ENCODE measurements around the gene AR. TPM values are rescaled to one million over a fixed set of nuclear protein-coding genes. Genes with fewer than 3 reads are reported as not detected.

AR gene
- total and polyA plus RNA-seq, 2 of the 8 experiments (the other 6 are each of a cell fraction or from before 2014, with no cell fraction given) = 7.1 to 10.7 TPM

- FAIRE-seq (no peak), DNase-seq (ENCODE audit: low read depth in 1 of 2, low spot score in 2 of 2) (no peak)
- Histone ChIP-seq H2BK12ac (ENCODE audit: low read depth, low read length) (no peak overlapping the region), H3K56ac (replicated peaks; ENCODE audit: insufficient read length, low read depth, low read length) (no peak overlapping the region), H3K18ac (ENCODE audit: extremely low read depth, low read length) (no peak overlapping the region), H3K23ac (ENCODE audit: insufficient read length) (no peak overlapping the region), H4K20me1 (replicated peaks in 1 of 2; ENCODE audit: control insufficient read depth in 1 of 2, insufficient read depth in 2 of 2, low read length in 2 of 2) (no peaks in the 10 kb centered on the region), H4K8ac (ENCODE audit: extremely low read depth, insufficient read depth, low read length) (no peak overlapping the region), H3K4me3 (ENCODE audit: extremely low read depth in 1 of 4, insufficient read depth in 2 of 4, low read depth in 3 of 4, low read length in 4 of 4) (no peak overlapping the region), H3K27me3 (replicated peaks in 1 of 4; ENCODE audit: control insufficient read depth in 3 of 4, extremely low read depth in 1 of 4, insufficient read depth in 3 of 4, low read length in 3 of 4) (no peaks in the 10 kb centered on the region), H4K5ac (ENCODE audit: insufficient read length, low read depth, low read length) (no peak overlapping the region), H3K4me2 (ENCODE audit: insufficient read depth in 1 of 2, low read depth in 2 of 2, low read length in 2 of 2) (no peak overlapping the region), H3K79me1 (ENCODE audit: low read depth, low read length) (no peaks in the 10 kb centered on the region), H3K27ac (ENCODE audit: low read depth, low read length) (no peak overlapping the region), H3K14ac (ENCODE audit: insufficient read length) (no peak overlapping the region), H3K36me3 (ENCODE audit: control insufficient read depth in 2 of 4, insufficient read depth in 4 of 4, low read length in 3 of 4) (no peaks in the 10 kb centered on the region), H3K79me2 (ENCODE audit: control insufficient read depth in 1 of 2, insufficient read depth in 2 of 2, low read length in 2 of 2) (no peaks in the 10 kb centered on the region), H2BK15ac (ENCODE audit: low read length) (no peak overlapping the region), H2BK120ac (replicated peaks; ENCODE audit: low read depth, low read length) (no peak overlapping the region), H2BK20ac (ENCODE audit: low read length) (no peak overlapping the region), H3K9me3 (ENCODE audit: insufficient read depth in 2 of 2, low read depth in 1 of 2, low read length in 1 of 2) (no peaks in the 10 kb centered on the region), H3K9ac (replicated peaks in 1 of 4; ENCODE audit: extremely low read depth in 1 of 4, low read depth in 3 of 4, low read length in 3 of 4) (no peak overlapping the region), H3K23me2 (ENCODE audit: low read depth, low read length) (no peaks in the 10 kb centered on the region), H3K4ac (replicated peaks; ENCODE audit: insufficient read length, low read depth, low read length) (no peak overlapping the region), H2AFZ (ENCODE audit: low read length) (no peak overlapping the region), H3K4me1 (replicated peaks in 1 of 4; ENCODE audit: control insufficient read depth in 3 of 4, insufficient read depth in 4 of 4, low read length in 3 of 4) (no peaks in the 10 kb centered on the region), H4K91ac (replicated peaks; ENCODE audit: insufficient read length, low read length) (no peak overlapping the region), H2BK5ac (ENCODE audit: low read depth, low read length) (no peak overlapping the region), H2AK5ac (ENCODE audit: low read depth, low read length) (no peak overlapping the region)
- 100% methylated on average over 2 of the region's 2 CpGs; no CpG with 5 or more reads in 1 of the 2 experiments for WGBS, 2 experiments (ENCODE audit: extremely low coverage in 1 of 2, insufficient coverage in 1 of 2, insufficient read length in 1 of 2, insufficient replicate concordance in 2 of 2, low coverage in 1 of 2, low lambda C conversion rate in 2 of 2, missing lambda C conversion rate in 1 of 2)
- POLR2A ChIA-PET (ENCODE audit: partially characterized antibody) = no interaction called here
- CTCF ChIA-PET (ENCODE audit: partially characterized antibody) = no interaction called here
- TF ChIP-seq GABPA (IDR thresholded peaks at IDR 0.05; ENCODE audit: borderline replicate concordance, insufficient read depth, low read length) (no peak), ASH2L (IDR thresholded peaks at IDR 0.05; ENCODE audit: low read length) (no peak), BACH1 (IDR thresholded peaks at IDR 0.05; ENCODE audit: low read length) (no peak), RXRA (IDR thresholded peaks at IDR 0.05; ENCODE audit: insufficient read depth, low read depth, low read length) (no peak), SP1 (IDR thresholded peaks at IDR 0.05; ENCODE audit: low read depth, low read length) (no peak), HDAC2 (IDR thresholded peaks at IDR 0.05; ENCODE audit: borderline replicate concordance in 1 of 2, low read depth in 2 of 2, low read length in 2 of 2) (no peak), SIRT6 (IDR thresholded peaks at IDR 0.05; ENCODE audit: low read length) (no peak), TBP (IDR thresholded peaks at IDR 0.05; ENCODE audit: low read depth, low read length) (no peak), CHD2 (IDR thresholded peaks at IDR 0.05; ENCODE audit: low read length) (no peak), ZNF274 (IDR thresholded peaks at IDR 0.05; ENCODE audit: borderline replicate concordance, extremely low read depth, low read length) (no peak)
- TF ChIP-seq, protein P1, sequence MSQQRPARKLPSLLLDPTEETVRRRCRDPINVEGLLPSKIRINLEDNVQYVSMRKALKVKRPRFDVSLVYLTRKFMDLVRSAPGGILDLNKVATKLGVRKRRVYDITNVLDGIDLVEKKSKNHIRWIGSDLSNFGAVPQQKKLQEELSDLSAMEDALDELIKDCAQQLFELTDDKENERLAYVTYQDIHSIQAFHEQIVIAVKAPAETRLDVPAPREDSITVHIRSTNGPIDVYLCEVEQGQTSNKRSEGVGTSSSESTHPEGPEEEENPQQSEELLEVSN (IDR thresholded peaks at IDR 0.05) = no peak
- TF ChIP-seq, protein P2, sequence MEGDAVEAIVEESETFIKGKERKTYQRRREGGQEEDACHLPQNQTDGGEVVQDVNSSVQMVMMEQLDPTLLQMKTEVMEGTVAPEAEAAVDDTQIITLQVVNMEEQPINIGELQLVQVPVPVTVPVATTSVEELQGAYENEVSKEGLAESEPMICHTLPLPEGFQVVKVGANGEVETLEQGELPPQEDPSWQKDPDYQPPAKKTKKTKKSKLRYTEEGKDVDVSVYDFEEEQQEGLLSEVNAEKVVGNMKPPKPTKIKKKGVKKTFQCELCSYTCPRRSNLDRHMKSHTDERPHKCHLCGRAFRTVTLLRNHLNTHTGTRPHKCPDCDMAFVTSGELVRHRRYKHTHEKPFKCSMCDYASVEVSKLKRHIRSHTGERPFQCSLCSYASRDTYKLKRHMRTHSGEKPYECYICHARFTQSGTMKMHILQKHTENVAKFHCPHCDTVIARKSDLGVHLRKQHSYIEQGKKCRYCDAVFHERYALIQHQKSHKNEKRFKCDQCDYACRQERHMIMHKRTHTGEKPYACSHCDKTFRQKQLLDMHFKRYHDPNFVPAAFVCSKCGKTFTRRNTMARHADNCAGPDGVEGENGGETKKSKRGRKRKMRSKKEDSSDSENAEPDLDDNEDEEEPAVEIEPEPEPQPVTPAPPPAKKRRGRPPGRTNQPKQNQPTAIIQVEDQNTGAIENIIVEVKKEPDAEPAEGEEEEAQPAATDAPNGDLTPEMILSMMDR (IDR thresholded peaks at IDR 0.05; ENCODE audit: control extremely low read depth in 1 of 3, insufficient read depth in 1 of 3, low read depth in 1 of 3, low read length in 3 of 3) = no peak
Measured at GRCh38 chrX:67613996-67614395, 70.2 kb downstream of the AR start.

All from H1 (cell line).